Nephron progenitor cell (in vitro differentiated cells): ENCODE data around the gene DCAF16.

ENCODE experiments used
- DNase-seq: peaks from one replicate; pipeline ENCODE4 v3.0.0; 2021
- H3K27ac Mint-ChIP-seq: 2 replicates; pipeline ENCODE4 v1.8.0; 2021; ENCODE audit warnings: mild to moderate bottlenecking, moderate library complexity, mixed read lengths
- H3K27me3 Mint-ChIP-seq: 2 replicates; pipeline ENCODE4 v1.8.0; 2021; ENCODE audit warnings: mild to moderate bottlenecking, low read depth, mixed read lengths; ENCODE audit not compliant: poor library complexity
- H3K36me3 Mint-ChIP-seq: 2 replicates; pipeline ENCODE4 v1.8.0; 2021; ENCODE audit warnings: low read depth, mixed read lengths
- H3K4me1 Mint-ChIP-seq: 2 replicates; pipeline ENCODE4 v1.8.0; 2021; ENCODE audit warnings: mixed read lengths
- H3K4me3 Mint-ChIP-seq: 2 replicates; pipeline ENCODE4 v1.8.0; 2021; ENCODE audit warnings: mild to moderate bottlenecking, moderate library complexity, mixed read lengths
- H3K9me3 Mint-ChIP-seq: 2 replicates; pipeline ENCODE4 v1.8.0; 2021; ENCODE audit warnings: mild to moderate bottlenecking, moderate library complexity, mixed read lengths
- TF ChIP-seq, protein P1 (sequence below): fragments of 200-600 bp; sonication (generic); IDR thresholded peaks from 2 replicates; pipeline ENCODE4 v1.5.0; 2021; ENCODE audit warnings: antibody characterized with exemption

Gene DCAF16

DNA sequence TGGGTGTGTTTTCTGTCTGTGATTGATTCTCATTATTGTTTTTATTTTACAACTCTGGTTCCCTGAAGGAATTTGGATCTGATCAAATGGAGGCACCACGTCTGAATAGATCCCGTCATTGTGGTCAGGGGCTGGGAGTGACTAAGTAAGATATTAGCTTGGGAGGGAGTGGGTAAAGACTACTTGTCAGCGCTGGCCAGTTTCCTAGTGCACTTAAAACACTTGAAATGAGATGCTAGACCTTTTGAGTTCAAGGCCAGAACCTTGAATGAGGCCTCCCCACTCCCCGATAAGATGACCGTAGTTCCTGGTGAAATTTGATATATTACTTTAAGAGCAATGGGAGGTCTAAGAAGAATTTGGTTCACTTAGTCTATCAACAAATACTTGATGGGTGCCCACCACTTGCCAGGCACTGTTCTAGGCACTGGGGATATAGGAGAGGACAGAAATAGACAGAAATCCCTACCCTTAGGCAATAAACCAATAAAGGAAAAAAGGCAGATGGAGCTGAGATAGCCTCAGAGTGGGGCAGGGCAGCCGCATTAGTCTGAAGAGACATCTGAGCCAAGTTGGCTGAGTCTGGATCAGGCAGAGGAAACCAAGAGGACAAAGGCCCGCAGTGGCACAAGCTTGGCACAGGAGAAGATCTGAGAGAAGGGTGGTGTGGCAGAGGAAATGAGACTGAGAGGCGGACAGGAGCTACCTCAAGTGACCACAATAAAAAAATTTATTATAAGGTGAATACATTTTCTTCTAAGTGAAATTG lies 41.0 kb downstream of the DCAF16 start:
- Mint-ChIP-seq H3K4me1 (peaks cover 12% of the 10 kb centered on the region), H3K27ac (no peak overlapping the region), H3K36me3 (no peaks in the 10 kb centered on the region), H3K9me3 (peaks cover 21% of the 10 kb centered on the region), H3K4me3 (no peak overlapping the region), H3K27me3 (peaks cover 11% of the 10 kb centered on the region)
- TF ChIP-seq, protein P1, sequence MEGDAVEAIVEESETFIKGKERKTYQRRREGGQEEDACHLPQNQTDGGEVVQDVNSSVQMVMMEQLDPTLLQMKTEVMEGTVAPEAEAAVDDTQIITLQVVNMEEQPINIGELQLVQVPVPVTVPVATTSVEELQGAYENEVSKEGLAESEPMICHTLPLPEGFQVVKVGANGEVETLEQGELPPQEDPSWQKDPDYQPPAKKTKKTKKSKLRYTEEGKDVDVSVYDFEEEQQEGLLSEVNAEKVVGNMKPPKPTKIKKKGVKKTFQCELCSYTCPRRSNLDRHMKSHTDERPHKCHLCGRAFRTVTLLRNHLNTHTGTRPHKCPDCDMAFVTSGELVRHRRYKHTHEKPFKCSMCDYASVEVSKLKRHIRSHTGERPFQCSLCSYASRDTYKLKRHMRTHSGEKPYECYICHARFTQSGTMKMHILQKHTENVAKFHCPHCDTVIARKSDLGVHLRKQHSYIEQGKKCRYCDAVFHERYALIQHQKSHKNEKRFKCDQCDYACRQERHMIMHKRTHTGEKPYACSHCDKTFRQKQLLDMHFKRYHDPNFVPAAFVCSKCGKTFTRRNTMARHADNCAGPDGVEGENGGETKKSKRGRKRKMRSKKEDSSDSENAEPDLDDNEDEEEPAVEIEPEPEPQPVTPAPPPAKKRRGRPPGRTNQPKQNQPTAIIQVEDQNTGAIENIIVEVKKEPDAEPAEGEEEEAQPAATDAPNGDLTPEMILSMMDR, result no peak
- DNase-seq, result no peak

GRCh38 chr4:17766826-17767458 lies 43.6 kb downstream of the DCAF16 start:
- H3K4me3 Mint-ChIP-seq, result no peak overlapping the region
- peaks cover 6% of the 10 kb centered on the region for H3K4me1 Mint-ChIP-seq
- H3K9me3 Mint-ChIP-seq, result peaks cover 26% of the 10 kb centered on the region
- H3K27me3 Mint-ChIP-seq, result peaks cover 4% of the 10 kb centered on the region
- no peak for DNase-seq
- H3K27ac Mint-ChIP-seq, result no peak overlapping the region
- H3K36me3 Mint-ChIP-seq, result no peaks in the 10 kb centered on the region
- TF ChIP-seq, protein P1, result no peak

GRCh38 chr4:17765514-17766286 lies 44.9 kb downstream of the DCAF16 start:
- Mint-ChIP-seq H3K9me3 (peaks cover 26% of the 10 kb centered on the region), H3K36me3 (no peaks in the 10 kb centered on the region), H3K27ac (no peak overlapping the region), H3K4me1 (no peaks in the 10 kb centered on the region), H3K4me3 (no peak overlapping the region), H3K27me3 (peaks cover 11% of the 10 kb centered on the region)
- TF ChIP-seq, protein P1, result no peak
- DNase-seq, result no peak

GRCh38 chr4:17763931-17764330 lies 46.6 kb downstream of the DCAF16 start:
- Mint-ChIP-seq H3K4me1 (peaks cover 9% of the 10 kb centered on the region), H3K4me3 (no peak overlapping the region), H3K36me3 (no peaks in the 10 kb centered on the region), H3K9me3 (peaks cover 26% of the 10 kb centered on the region), H3K27me3 (peaks cover 9% of the 10 kb centered on the region), H3K27ac (no peak overlapping the region)
- DNase-seq, result no peak
- TF ChIP-seq, protein P1, result no peak

GRCh38 chr4:17763416-17763815 lies 47.1 kb downstream of the DCAF16 start:
- peaks cover 9% of the 10 kb centered on the region for H3K27me3 Mint-ChIP-seq
- H3K4me3 Mint-ChIP-seq, result no peak overlapping the region
- H3K27ac Mint-ChIP-seq, result no peak overlapping the region
- peaks cover 14% of the 10 kb centered on the region for H3K4me1 Mint-ChIP-seq
- peaks cover 26% of the 10 kb centered on the region for H3K9me3 Mint-ChIP-seq
- TF ChIP-seq, protein P1, result no peak
- no peak for DNase-seq
- no peaks in the 10 kb centered on the region for H3K36me3 Mint-ChIP-seq
